OCI-LY7 (cell line): Measurements from ENCODE around the gene CXCL16. TPM values are rescaled to one million over a fixed set of nuclear protein-coding genes. Genes with fewer than 3 reads are reported as not detected.

Experiments
- BruUV-seq: library from RNA; stranded (reverse); fragments of 400-500 nt; replicated peaks from 2 replicates; lab custom pipeline; 2021; lab: Mats Ljungman, UMichigan
- CTCF ChIA-PET: fragments of 300-600 bp; sonication (Branson Sonifier 250); formaldehyde crosslinking; loops from one replicate; lab custom pipeline; 2022; ENCODE audit warnings: antibody characterized with exemption; ENCODE audit not compliant: unreplicated experiment; lab: Charles Lee
- POLR2A ChIA-PET: fragments of 300-600 bp; sonication (Branson Sonifier 250); formaldehyde crosslinking; loops from one replicate; lab custom pipeline; 2022; ENCODE audit warnings: antibody characterized with exemption; lab: Charles Lee
- DNase-seq: peaks from one replicate; pipeline ENCODE4 v3.0.0-alpha.2; 2015; ENCODE audit warnings: low spot score
- H2AFZ ChIP-seq: fragments of 200-600 bp; sonication (generic), shearing (Covaris generic); 2 replicates; pipeline ENCODE4 v1.6.1; 2014; ENCODE audit warnings: mild to moderate bottlenecking, antibody characterized with exemption, low read length, moderate library complexity
- H3K27ac ChIP-seq: fragments of 200-600 bp; sonication (generic); 2 replicates; pipeline ENCODE4 v1.5.1; 2014; ENCODE audit warnings: mixed run types, low read depth, mild to moderate bottlenecking, moderate library complexity, low read length, inconsistent platforms; ENCODE audit not compliant: poor library complexity, severe bottlenecking
- H3K36me3 ChIP-seq: fragments of 200-600 bp; sonication (generic); 2 replicates; pipeline ENCODE4 v1.6.1; 2014; ENCODE audit warnings: mild to moderate bottlenecking, antibody characterized with exemption, low read length, moderate library complexity, mixed read lengths; ENCODE audit not compliant: insufficient read depth
- H3K4me1 ChIP-seq: fragments of 200-600 bp; sonication (generic); 2 replicates; pipeline ENCODE4 v1.5.1; 2014; ENCODE audit warnings: mild to moderate bottlenecking, low read length; ENCODE audit not compliant: insufficient read depth, poor library complexity, severe bottlenecking
- H3K4me2 ChIP-seq: fragments of 200-600 bp; sonication (generic); 2 replicates; pipeline ENCODE4 v1.6.1; 2014; ENCODE audit warnings: mild to moderate bottlenecking, low read length
- H3K4me3 ChIP-seq: fragments of 200-600 bp; sonication (generic); 2 replicates; pipeline ENCODE4 v1.5.1; 2014; ENCODE audit warnings: mild to moderate bottlenecking, low read depth, low read length; ENCODE audit not compliant: poor library complexity, severe bottlenecking
- H3K79me2 ChIP-seq: fragments of 200-600 bp; sonication (generic); 2 replicates; pipeline ENCODE4 v1.6.1; 2016; ENCODE audit warnings: low read depth, mild to moderate bottlenecking, low read length, moderate library complexity, mixed read lengths; ENCODE audit not compliant: insufficient read depth
- H3K9me2 ChIP-seq: fragments of 200-600 bp; sonication (generic); 2 replicates; pipeline ENCODE4 v1.6.1; 2016; ENCODE audit warnings: mild to moderate bottlenecking, low read length, mixed read lengths; ENCODE audit not compliant: insufficient read depth
- H3K9me3 ChIP-seq: fragments of 200-600 bp; sonication (generic); 2 replicates; pipeline ENCODE4 v1.6.1; 2014; ENCODE audit warnings: mild to moderate bottlenecking, mixed run types, low read length, mixed read lengths
- H4K20me1 ChIP-seq: fragments of 200-600 bp; sonication (generic); 2 replicates; pipeline ENCODE4 v1.6.1; 2014; ENCODE audit warnings: mild to moderate bottlenecking, antibody characterized with exemption, low read length, moderate library complexity, mixed read lengths; ENCODE audit not compliant: insufficient read depth
- CTCF ChIP-seq: fragments of 200-600 bp; sonication (generic); conservative IDR thresholded peaks from 2 replicates; pipeline ENCODE4 v1.5.1; 2014; ENCODE audit warnings: mild to moderate bottlenecking, antibody characterized with exemption, low read length, moderate library complexity, mixed read lengths
- EZH2phosphoT487 ChIP-seq: fragments of 200-600 bp; sonication (generic); IDR thresholded peaks from 2 replicates; pipeline ENCODE4 v1.6.1; 2018; ENCODE audit warnings: low read depth, borderline replicate concordance, mild to moderate bottlenecking, mixed run types, antibody characterized with exemption, low read length, moderate library complexity, mixed read lengths
- intact Hi-C: fragments of 100-400 bp; cut with micrococcal nuclease; formaldehyde crosslinking; loops from one replicate; pipeline ENCODE4 v1.10.0; 2022; ENCODE audit not compliant: unreplicated experiment
- total RNA-seq, 2 experiments: library from RNA; depleted of rRNA in 1 of 2; stranded (reverse); fragments of >200 nt in 1 of 2; shearing (Covaris generic) in 1 of 2; gene quantifications; 2 replicates each; pipeline ENCODE4 v1.2.3, GENCODE V29; 2014 to 2022

CXCL16 gene
- total RNA-seq, 2 experiments from 2014 or later = not detected

GRCh38 chr17:4759776-4760236 lies 20.1 kb upstream of the CXCL16 start:
- CTCF ChIA-PET = no interaction called here
- Histone ChIP-seq H3K36me3 (no peaks in the 10 kb centered on the region), H3K79me2 (no peaks in the 10 kb centered on the region), H3K4me1 (peaks cover 4% of the 10 kb centered on the region), H3K27ac (no peak overlapping the region), H2AFZ (no peak overlapping the region), H3K4me2 (no peak overlapping the region), H3K4me3 (no peak overlapping the region), H3K9me3 (no peaks in the 10 kb centered on the region), H3K9me2 (no peaks in the 10 kb centered on the region), H4K20me1 (no peaks in the 10 kb centered on the region)
- no TSS peak for BruUV-seq
- no peak for DNase-seq
- intact Hi-C loops = no loop called here
- POLR2A ChIA-PET = no interaction called here
- no peak for TF ChIP-seq EZH2phosphoT487
- no peak for TF ChIP-seq CTCF

GRCh38 chr17:4753392-4753791 lies 13.7 kb upstream of the CXCL16 start:
- no peaks in the 10 kb centered on the region for H3K79me2 ChIP-seq
- H3K4me2 ChIP-seq = no peak overlapping the region
- H3K9me2 ChIP-seq = no peaks in the 10 kb centered on the region
- H2AFZ ChIP-seq = no peak overlapping the region
- H3K9me3 ChIP-seq = no peaks in the 10 kb centered on the region
- ChIA-PET POLR2A (no interaction called here), CTCF (no interaction called here)
- TF ChIP-seq CTCF (no peak), EZH2phosphoT487 (no peak)
- intact Hi-C loops = no loop called here
- no TSS peak for BruUV-seq
- peaks cover under 1% of the 10 kb centered on the region for H3K4me1 ChIP-seq
- H3K27ac ChIP-seq = no peak overlapping the region
- no peak for DNase-seq
- no peak overlapping the region for H3K4me3 ChIP-seq
- no peaks in the 10 kb centered on the region for H3K36me3 ChIP-seq
- H4K20me1 ChIP-seq = no peaks in the 10 kb centered on the region

GRCh38 chr17:4751932-4752331 lies 12.2 kb upstream of the CXCL16 start:
- intact Hi-C loops = no loop called here
- no peaks in the 10 kb centered on the region for H3K36me3 ChIP-seq
- H3K4me1 ChIP-seq = peaks cover 8% of the 10 kb centered on the region
- POLR2A ChIA-PET = no interaction called here
- H4K20me1 ChIP-seq = no peaks in the 10 kb centered on the region
- no peak overlapping the region for H2AFZ ChIP-seq
- TF ChIP-seq CTCF = no peak
- TF ChIP-seq EZH2phosphoT487 = no peak
- H3K27ac ChIP-seq = no peak overlapping the region
- no peaks in the 10 kb centered on the region for H3K9me3 ChIP-seq
- H3K79me2 ChIP-seq = no peaks in the 10 kb centered on the region
- H3K9me2 ChIP-seq = no peaks in the 10 kb centered on the region
- CTCF ChIA-PET = no interaction called here
- no peak for DNase-seq
- H3K4me3 ChIP-seq = no peak overlapping the region
- H3K4me2 ChIP-seq = no peak overlapping the region
- BruUV-seq = no TSS peak
